Stimulated activated CD4-positive, alpha-beta T cell treated with anti-CD3 and anti-CD28 coated beads, Interleukin-1b, Interleukin-23, amount 100 ng/mL, for 4 hours (primary cell): ENCODE results near the gene FANCM.

Experiments
- DNase-seq, 2 donors: peaks; one replicate each; pipeline ENCODE4 v3.0.0-alpha.2; 2020; ENCODE audit warnings: low read depth in 2 of 2

Gene FANCM

GRCh38 chr14:45227566-45227965, 91.8 kb downstream of the FANCM start:
- DNase-seq = no peak

GRCh38 chr14:45238988-45239387, 103.3 kb downstream of the FANCM start:
- DNase-seq = no peak

GRCh38 chr14:45242706-45243105, 107.0 kb downstream of the FANCM start:
- no peak for DNase-seq

- DNase-seq = no peak
Measured at GRCh38 chr14:45246151-45246550, 110.4 kb downstream of the FANCM start.

- DNase-seq = no peak
Measured at GRCh38 chr14:45246691-45247090, 111.0 kb downstream of the FANCM start.

GRCh38 chr14:45247427-45247826, 111.7 kb downstream of the FANCM start:
- no peak for DNase-seq

- DNase-seq = no peak
Measured at GRCh38 chr14:45249856-45250575, 114.3 kb downstream of the FANCM start.
